Endothelial cell of umbilical vein (primary cell): ENCODE results near the gene BCAS3.

ENCODE experiments used
- CTCF ChIP-seq, 2 donors: IDR thresholded peaks; 1 replicate in 1 of 2; 2 replicates in 1 of 2; pipeline ENCODE4 v1.5.1; 2011; ENCODE audit warnings: low read length in 2 of 2, mild to moderate bottlenecking in 2 of 2, moderate library complexity in 2 of 2, control low read depth in 1 of 2, inconsistent platforms in 1 of 2, low read depth in 1 of 2; ENCODE audit not compliant: insufficient read depth in 1 of 2; ENCODE audit errors: extremely low read depth in 1 of 2
- EZH2 ChIP-seq: IDR thresholded peaks from 2 replicates; pipeline ENCODE4 v1.6.1; 2012; ENCODE audit warnings: borderline replicate concordance, low read depth, mild to moderate bottlenecking, moderate library complexity, low read length, inconsistent platforms; ENCODE audit not compliant: severe bottlenecking
- FOS ChIP-seq: IDR thresholded peaks from 2 replicates; pipeline ENCODE4 v1.6.1; 2011; ENCODE audit warnings: mild to moderate bottlenecking, low read length, moderate library complexity, borderline replicate concordance; ENCODE audit not compliant: insufficient read depth
- POLR2A ChIP-seq: IDR thresholded peaks from 2 replicates; pipeline ENCODE4 v1.6.1; 2012; ENCODE audit warnings: low read depth, mild to moderate bottlenecking, control low read depth, low read length
- POLR2AphosphoS5 ChIP-seq: IDR thresholded peaks from 2 replicates; pipeline ENCODE4 v1.6.1; 2012; ENCODE audit warnings: low read depth, mild to moderate bottlenecking, control low read depth, low read length, moderate library complexity; ENCODE audit not compliant: insufficient read depth

GRCh38 chr17:60947543-60947942 is 269.9 kb downstream of the BCAS3 start:
- no peak for TF ChIP-seq CTCF (IDR thresholded peaks at IDR 0.05; ENCODE audit: extremely low read depth in 1 of 2, insufficient read depth in 1 of 2, low read depth in 1 of 2, low read length in 2 of 2)
- TF ChIP-seq FOS, result no peak
- TF ChIP-seq POLR2A, result no peak
- TF ChIP-seq EZH2, result no peak
- TF ChIP-seq POLR2AphosphoS5, result no peak
